Ishikawa (cell line): Measurements from ENCODE around the gene IPCEF1.

ENCODE experiments used
- CEBPB ChIP-seq: IDR thresholded peaks from 2 replicates; pipeline ENCODE4 v1.6.1; 2012
- CREB1 ChIP-seq: IDR thresholded peaks from 2 replicates; pipeline ENCODE4 v1.6.1; 2012; ENCODE audit warnings: low read depth
- EGR1 ChIP-seq: IDR thresholded peaks from 2 replicates; pipeline ENCODE4 v1.6.1; 2012
- EP300 ChIP-seq: IDR thresholded peaks from 2 replicates; pipeline ENCODE4 v1.6.1; 2012; ENCODE audit warnings: borderline replicate concordance
- FOXM1 ChIP-seq: IDR thresholded peaks from 2 replicates; pipeline ENCODE4 v1.6.1; 2012; ENCODE audit warnings: low read depth, borderline replicate concordance
- NFIC ChIP-seq: IDR thresholded peaks from 2 replicates; pipeline ENCODE4 v1.6.1; 2012
- RAD21 ChIP-seq: IDR thresholded peaks from 2 replicates; pipeline ENCODE4 v1.6.1; 2012; ENCODE audit warnings: low read depth
- TAF1 ChIP-seq: IDR thresholded peaks from 2 replicates; pipeline ENCODE4 v1.6.1; 2012; ENCODE audit warnings: low read depth, mild to moderate bottlenecking
- TEAD4 ChIP-seq: IDR thresholded peaks from 2 replicates; pipeline ENCODE4 v1.6.1; 2012
- USF1 ChIP-seq: IDR thresholded peaks from 2 replicates; pipeline ENCODE4 v1.6.1; 2012
- YY1 ChIP-seq: IDR thresholded peaks from 2 replicates; pipeline ENCODE4 v1.6.1; 2012; ENCODE audit warnings: low read depth
- ZBTB7A ChIP-seq: IDR thresholded peaks from 2 replicates; pipeline ENCODE4 v1.6.1; 2012; ENCODE audit warnings: low read depth
- TF ChIP-seq, protein P1 (sequence below): IDR thresholded peaks from 2 replicates; pipeline ENCODE4 v1.6.1; 2012; ENCODE audit warnings: low read depth, mild to moderate bottlenecking
- TF ChIP-seq, protein P2 (sequence below): IDR thresholded peaks from 2 replicates; pipeline ENCODE4 v1.6.1; 2012

GRCh38 chr6:154325142-154325541, 31.5 kb downstream of the IPCEF1 start:
- TF ChIP-seq CREB1 (no peak), RAD21 (no peak), USF1 (no peak), CEBPB (no peak), TAF1 (no peak), EP300 (no peak), ZBTB7A (no peak), FOXM1 (no peak), YY1 (no peak), NFIC (no peak), TEAD4 (no peak), EGR1 (no peak)
- TF ChIP-seq, protein P1, sequence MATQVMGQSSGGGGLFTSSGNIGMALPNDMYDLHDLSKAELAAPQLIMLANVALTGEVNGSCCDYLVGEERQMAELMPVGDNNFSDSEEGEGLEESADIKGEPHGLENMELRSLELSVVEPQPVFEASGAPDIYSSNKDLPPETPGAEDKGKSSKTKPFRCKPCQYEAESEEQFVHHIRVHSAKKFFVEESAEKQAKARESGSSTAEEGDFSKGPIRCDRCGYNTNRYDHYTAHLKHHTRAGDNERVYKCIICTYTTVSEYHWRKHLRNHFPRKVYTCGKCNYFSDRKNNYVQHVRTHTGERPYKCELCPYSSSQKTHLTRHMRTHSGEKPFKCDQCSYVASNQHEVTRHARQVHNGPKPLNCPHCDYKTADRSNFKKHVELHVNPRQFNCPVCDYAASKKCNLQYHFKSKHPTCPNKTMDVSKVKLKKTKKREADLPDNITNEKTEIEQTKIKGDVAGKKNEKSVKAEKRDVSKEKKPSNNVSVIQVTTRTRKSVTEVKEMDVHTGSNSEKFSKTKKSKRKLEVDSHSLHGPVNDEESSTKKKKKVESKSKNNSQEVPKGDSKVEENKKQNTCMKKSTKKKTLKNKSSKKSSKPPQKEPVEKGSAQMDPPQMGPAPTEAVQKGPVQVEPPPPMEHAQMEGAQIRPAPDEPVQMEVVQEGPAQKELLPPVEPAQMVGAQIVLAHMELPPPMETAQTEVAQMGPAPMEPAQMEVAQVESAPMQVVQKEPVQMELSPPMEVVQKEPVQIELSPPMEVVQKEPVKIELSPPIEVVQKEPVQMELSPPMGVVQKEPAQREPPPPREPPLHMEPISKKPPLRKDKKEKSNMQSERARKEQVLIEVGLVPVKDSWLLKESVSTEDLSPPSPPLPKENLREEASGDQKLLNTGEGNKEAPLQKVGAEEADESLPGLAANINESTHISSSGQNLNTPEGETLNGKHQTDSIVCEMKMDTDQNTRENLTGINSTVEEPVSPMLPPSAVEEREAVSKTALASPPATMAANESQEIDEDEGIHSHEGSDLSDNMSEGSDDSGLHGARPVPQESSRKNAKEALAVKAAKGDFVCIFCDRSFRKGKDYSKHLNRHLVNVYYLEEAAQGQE: no peak
- TF ChIP-seq, protein P2, sequence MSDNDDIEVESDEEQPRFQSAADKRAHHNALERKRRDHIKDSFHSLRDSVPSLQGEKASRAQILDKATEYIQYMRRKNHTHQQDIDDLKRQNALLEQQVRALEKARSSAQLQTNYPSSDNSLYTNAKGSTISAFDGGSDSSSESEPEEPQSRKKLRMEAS: no peak
